Gastroesophageal sphincter (tissue), 4 donors: ENCODE results near the gene ZNF454. TPM values are rescaled to one million over a fixed set of nuclear protein-coding genes. Genes with fewer than 3 reads are reported as not detected.

Experiments used
- ATAC-seq: fragments of 150-250 bp; one replicate; pipeline ENCODE4 v1.9.1; 2016; ENCODE audit warnings: mild to moderate bottlenecking, moderate library complexity
- H3K27ac ChIP-seq, 4 donors: fragments of 200-600 bp; sonication (generic) in 3 of 4; 1 replicate in 3 of 4; 2 replicates in 1 of 4; pipeline ENCODE4 v1.5.1; 2016 to 2019
- H3K27me3 ChIP-seq: fragments of 200-600 bp; sonication (generic); one replicate; pipeline ENCODE4 v1.5.1; 2019
- H3K36me3 ChIP-seq, 2 donors: fragments of 200-600 bp; sonication (generic); one replicate each; pipeline ENCODE4 v1.5.1; 2019; ENCODE audit warnings: control low read depth in 1 of 2
- H3K4me1 ChIP-seq, 3 donors: fragments of 200-600 bp; sonication (generic); 1 replicate in 2 of 3; 2 replicates in 1 of 3; pipeline ENCODE4 v1.5.1; 2016 to 2019; ENCODE audit warnings: control low read depth in 2 of 3
- H3K4me3 ChIP-seq, 2 donors: fragments of 200-600 bp; sonication (generic); one replicate each; pipeline ENCODE4 v1.5.1; 2019; ENCODE audit warnings: mild to moderate bottlenecking in 1 of 2, moderate library complexity in 1 of 2
- H3K9me3 ChIP-seq, 3 donors: fragments of 200-600 bp; sonication (generic); one replicate each; pipeline ENCODE4 v1.5.1; 2017 to 2019; ENCODE audit warnings: control low read depth in 2 of 3
- EP300 ChIP-seq: sonication (generic); formaldehyde crosslinking; IDR thresholded peaks from one replicate; pipeline ENCODE4 v1.6.1; 2017; ENCODE audit warnings: antibody characterized with exemption, mild to moderate bottlenecking
- POLR2A ChIP-seq, 2 donors: fragments of 450-650 bp; IDR thresholded peaks; one replicate each; pipeline ENCODE4 v1.6.1; 2017; ENCODE audit warnings: antibody characterized with exemption in 2 of 2, mild to moderate bottlenecking in 2 of 2, moderate library complexity in 1 of 2
- POLR2AphosphoS5 ChIP-seq: sonication (generic); formaldehyde crosslinking; IDR thresholded peaks from one replicate; pipeline ENCODE4 v1.6.1; 2017; ENCODE audit warnings: antibody characterized with exemption
- WGBS, 2 donors: methylation state at CpG; one replicate each; pipeline ENCODE4 v1.1.5; 2018; ENCODE audit warnings: low coverage in 1 of 2; 5-methylcytosine and 5-hydroxymethylcytosine counted together
- total RNA-seq, 4 donors: library from RNA; depleted of rRNA; stranded (reverse); fragments of >200 nt; gene quantifications; one replicate each; pipeline ENCODE4 v1.1.0, GENCODE V29; 2016
- TF ChIP-seq, protein P1 (sequence below), 4 experiments: fragments of 200-600 bp in 2 of 4; fragments of 450-650 bp in 2 of 4; sonication (generic) in 1 of 4; IDR thresholded peaks; one replicate each; pipeline ENCODE4 v1.5.1; 2017 to 2019; ENCODE audit warnings: antibody characterized with exemption in 4 of 4, mild to moderate bottlenecking in 2 of 4, moderate library complexity in 2 of 4

Gene ZNF454
- 1 to 10 TPM; 1.3 to 5.1 (median 3.1) TPM for total RNA-seq

- peaks cover 0 to 23% (median 4%) of the 10 kb centered on the region in 3 donors for H3K4me1 ChIP-seq
- H3K9me3 ChIP-seq = peaks cover 0 to 49% (median 2%) of the 10 kb centered on the region in 3 donors
- H3K27ac ChIP-seq = peak within 1 kb of the TSS in 3 of 4 donors; percentile 85 to 95 (median 86)
- no peaks in the 10 kb centered on the region for H3K27me3 ChIP-seq
- H3K4me3 ChIP-seq = peak within 1 kb of the TSS; percentile 35 to 61
- peaks cover 0 to 55% of the 10 kb centered on the region in 2 donors for H3K36me3 ChIP-seq
- 0% methylated on average over 1 of the region's 69 CpGs for WGBS, 2 donors
- TF ChIP-seq, protein P1, sequence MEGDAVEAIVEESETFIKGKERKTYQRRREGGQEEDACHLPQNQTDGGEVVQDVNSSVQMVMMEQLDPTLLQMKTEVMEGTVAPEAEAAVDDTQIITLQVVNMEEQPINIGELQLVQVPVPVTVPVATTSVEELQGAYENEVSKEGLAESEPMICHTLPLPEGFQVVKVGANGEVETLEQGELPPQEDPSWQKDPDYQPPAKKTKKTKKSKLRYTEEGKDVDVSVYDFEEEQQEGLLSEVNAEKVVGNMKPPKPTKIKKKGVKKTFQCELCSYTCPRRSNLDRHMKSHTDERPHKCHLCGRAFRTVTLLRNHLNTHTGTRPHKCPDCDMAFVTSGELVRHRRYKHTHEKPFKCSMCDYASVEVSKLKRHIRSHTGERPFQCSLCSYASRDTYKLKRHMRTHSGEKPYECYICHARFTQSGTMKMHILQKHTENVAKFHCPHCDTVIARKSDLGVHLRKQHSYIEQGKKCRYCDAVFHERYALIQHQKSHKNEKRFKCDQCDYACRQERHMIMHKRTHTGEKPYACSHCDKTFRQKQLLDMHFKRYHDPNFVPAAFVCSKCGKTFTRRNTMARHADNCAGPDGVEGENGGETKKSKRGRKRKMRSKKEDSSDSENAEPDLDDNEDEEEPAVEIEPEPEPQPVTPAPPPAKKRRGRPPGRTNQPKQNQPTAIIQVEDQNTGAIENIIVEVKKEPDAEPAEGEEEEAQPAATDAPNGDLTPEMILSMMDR (IDR thresholded peaks at IDR 0.05) = peak in 1 of 4 experiments; percentile 8
- no peak for TF ChIP-seq POLR2A (IDR thresholded peaks at IDR 0.05)
- TF ChIP-seq POLR2AphosphoS5 = peak; percentile 48
- no peak for TF ChIP-seq EP300
- peak; percentile 97 for ATAC-seq
Observed at GRCh38 chr5:178940569-178941360, at the start of gene ZNF454. TSS of gene ZNF454 (plus strand) at chr5:178941198. CDS start at chr5:178942792, 1,594 bp downstream.

DNA sequence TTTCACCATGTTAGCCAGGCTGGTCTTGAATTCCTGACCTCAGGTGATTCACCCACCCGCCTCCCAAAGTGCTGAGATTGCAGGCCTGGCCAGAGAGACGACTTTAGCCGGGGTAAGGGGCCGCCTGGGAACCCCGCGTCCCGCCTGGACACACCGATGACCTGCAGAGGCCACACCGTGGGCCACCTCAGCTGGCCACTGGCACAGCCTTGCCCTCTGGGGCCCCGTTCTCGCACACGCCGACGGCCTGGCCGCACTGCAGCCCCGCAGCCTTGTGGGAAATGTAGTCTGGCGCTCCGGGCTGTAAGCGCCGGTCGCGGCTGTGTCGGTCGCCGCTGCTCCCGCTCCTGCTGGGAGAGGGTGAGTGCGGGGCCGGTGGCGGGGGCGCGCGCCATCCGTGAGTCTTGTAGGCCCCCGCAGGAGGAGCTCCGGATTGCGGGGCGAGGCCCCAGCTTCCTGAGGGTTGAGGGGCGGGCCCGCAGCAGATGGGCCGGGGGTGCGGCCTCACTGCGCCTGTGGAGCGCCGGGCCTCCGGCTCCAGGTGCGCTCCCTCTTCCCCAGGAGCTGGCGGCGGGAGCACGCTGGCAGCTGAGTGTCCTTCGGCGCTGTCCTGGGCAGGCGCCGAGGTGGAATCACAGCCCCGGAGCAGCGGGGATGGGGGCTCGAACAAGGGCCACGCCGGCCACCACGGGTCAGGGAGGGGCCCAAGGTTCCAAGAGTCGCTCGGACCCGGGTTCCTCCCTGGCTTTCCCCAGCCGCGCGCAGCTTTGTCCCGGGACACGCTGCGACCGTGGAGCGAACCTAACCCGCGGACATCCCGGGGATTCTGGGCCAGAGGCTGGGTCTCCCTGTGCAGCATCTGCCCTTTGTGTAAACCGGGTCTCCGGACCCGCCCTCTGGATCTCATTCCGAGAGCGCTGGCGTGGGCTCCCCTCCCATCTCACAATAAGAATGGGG, 45.1 kb upstream of the ZNF454 start, which contains the start of gene ZFP2:
TSS of gene ZFP2 (plus strand) at position 299 of the 957 bp plus-strand sequence. CDS start 35,401 bp downstream, outside the sequence.
- no peaks in the 10 kb centered on the region for H3K9me3 ChIP-seq
- H3K4me3 ChIP-seq = peak within 1 kb of the TSS; percentile 65 to 80
- TF ChIP-seq POLR2A (IDR thresholded peaks at IDR 0.05) (peak; percentile 33 to 41), EP300 (no peak), POLR2AphosphoS5 (peak; percentile 35)
- TF ChIP-seq, protein P1 (IDR thresholded peaks at IDR 0.05) = peak in 1 of 4 experiments; percentile 19
- ATAC-seq = peak; percentile 91
- WGBS, 2 donors = 3 to 7% methylated on average over 3 to 9 of the region's 79 CpGs
- no peaks in the 10 kb centered on the region for H3K27me3 ChIP-seq
- H3K27ac ChIP-seq = peak within 1 kb of the TSS; percentile 40 to 89 (median 82)
- H3K36me3 ChIP-seq = peaks cover 0 to 8% of the 10 kb centered on the region in 2 donors
- H3K4me1 ChIP-seq = peaks cover 0 to 18% (median 0%) of the 10 kb centered on the region in 3 donors

GRCh38 chr5:178899289-178899688, 41.7 kb upstream of the ZNF454 start:
- H3K27me3 ChIP-seq = no peaks in the 10 kb centered on the region
- whole genome bisulfite sequencing, 2 donors = 69 to 74% methylated on average over 5 of the region's 5 CpGs

DNA sequence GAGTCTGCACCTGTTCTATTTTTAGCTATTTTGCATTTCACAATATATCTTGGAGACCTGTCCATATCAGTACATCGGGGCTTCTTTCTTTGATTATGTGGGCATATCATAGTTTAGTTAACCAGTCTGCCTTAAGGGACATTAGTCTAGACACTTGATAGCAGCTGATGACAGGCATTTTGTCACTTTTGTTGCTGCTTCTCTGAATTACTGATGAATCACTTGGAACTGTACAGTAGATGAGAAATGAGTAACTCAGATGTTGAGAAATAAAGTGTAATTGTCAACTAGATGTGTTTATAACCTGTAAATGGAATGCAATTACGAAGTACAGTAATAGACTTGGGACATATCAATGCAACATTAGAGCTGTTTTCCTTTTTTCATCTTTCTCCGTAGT, 38.1 kb upstream of the ZNF454 start:
- TF ChIP-seq EP300 (no peak), POLR2AphosphoS5 (no peak), POLR2A (IDR thresholded peaks at IDR 0.05) (no peak)
- TF ChIP-seq, protein P1 (IDR thresholded peaks at IDR 0.05) = no peak
- no peaks in the 10 kb centered on the region for H3K27me3 ChIP-seq
- no peak overlapping the region for H3K27ac ChIP-seq
- no peaks in the 10 kb centered on the region for H3K4me1 ChIP-seq
- no peak for ATAC-seq
- peaks cover 0 to 39% of the 10 kb centered on the region in 2 donors for H3K36me3 ChIP-seq
- no peak overlapping the region for H3K4me3 ChIP-seq
- 78 to 93% methylated on average over 3 of the region's 3 CpGs for WGBS, 2 donors
- H3K9me3 ChIP-seq = peaks cover 0 to 16% (median 0%) of the 10 kb centered on the region in 3 donors

More at GRCh38 chr5:178899289-178899688, 41.7 kb upstream of the ZNF454 start:
- ATAC-seq = no peak
- Histone ChIP-seq H3K9me3 (peaks cover 0 to 8% (median 0%) of the 10 kb centered on the region in 3 donors), H3K36me3 (peaks cover 0 to 23% of the 10 kb centered on the region in 2 donors), H3K4me1 (peaks cover 0 to 18% (median 0%) of the 10 kb centered on the region in 3 donors), H3K4me3 (no peak overlapping the region), H3K27ac (no peak overlapping the region)
- TF ChIP-seq POLR2AphosphoS5 (no peak), POLR2A (IDR thresholded peaks at IDR 0.05) (no peak), EP300 (no peak)
- TF ChIP-seq, protein P1 (IDR thresholded peaks at IDR 0.05) = no peak
